HepG2 (cell line): ENCODE results near the gene PARK7. TPM values are rescaled to one million over a fixed set of nuclear protein-coding genes. Genes with fewer than 3 reads are reported as not detected.

ENCODE experiments used
- AFF4 ChIP-seq: sonication (generic); formaldehyde crosslinking; IDR thresholded peaks from 2 replicates; pipeline ENCODE4 v1.4.0; 2020; ENCODE audit warnings: missing genetic modification reagents
- AGO1 ChIP-seq: fragments of 200-400 bp; formaldehyde crosslinking; IDR thresholded peaks from 2 replicates; pipeline ENCODE4 v1.6.1; 2017; ENCODE audit warnings: mild to moderate bottlenecking, low read depth, low read length, moderate library complexity; ENCODE audit not compliant: poor library complexity, severe bottlenecking
- CREB3 ChIP-seq: sonication (generic); formaldehyde crosslinking; IDR thresholded peaks from 2 replicates; pipeline ENCODE4 v1.5.0; 2020; ENCODE audit warnings: missing genetic modification reagents
- FLYWCH1 ChIP-seq: sonication (generic); formaldehyde crosslinking; IDR thresholded peaks from 2 replicates; pipeline ENCODE4 v1.8.1; 2023; ENCODE audit warnings: mild to moderate bottlenecking, missing genetic modification reagents
- MIER3 ChIP-seq: IDR thresholded peaks from 2 replicates; pipeline ENCODE4 v1.6.1; 2016; ENCODE audit warnings: missing compliant biosample characterization, borderline replicate concordance
- NPAS2 ChIP-seq: sonication (generic); formaldehyde crosslinking; IDR thresholded peaks from 2 replicates; pipeline ENCODE4 v1.8.0; 2022; ENCODE audit warnings: mild to moderate bottlenecking, missing genetic modification reagents, borderline replicate concordance
- PHF8 ChIP-seq: sonication (generic); formaldehyde crosslinking; IDR thresholded peaks from 2 replicates; pipeline ENCODE4 v1.5.0; 2020; ENCODE audit warnings: missing genetic modification reagents
- POLR2A ChIP-seq, 2 experiments: IDR thresholded peaks; 2 replicates each; pipeline ENCODE4 v1.6.1; 2011; ENCODE audit warnings: low read depth in 2 of 2, low read length in 2 of 2, mild to moderate bottlenecking in 1 of 2, moderate library complexity in 1 of 2; ENCODE audit not compliant: insufficient read depth in 1 of 2
- POLR2AphosphoS5 ChIP-seq: IDR thresholded peaks from 2 replicates; pipeline ENCODE4 v1.6.1; 2012; ENCODE audit warnings: low read depth, low read length
- POLR2G ChIP-seq: fragments of 200-400 bp; formaldehyde crosslinking; IDR thresholded peaks from 2 replicates; pipeline ENCODE4 v1.6.1; 2018; ENCODE audit warnings: mild to moderate bottlenecking, low read depth, low read length, moderate library complexity
- SALL1 ChIP-seq: sonication (generic); formaldehyde crosslinking; IDR thresholded peaks from 2 replicates; pipeline ENCODE4 v1.8.0; 2022; ENCODE audit warnings: mild to moderate bottlenecking, missing genetic modification reagents
- SRY ChIP-seq: sonication (generic); formaldehyde crosslinking; IDR thresholded peaks from 2 replicates; pipeline ENCODE4 v1.8.0; 2022; ENCODE audit warnings: mild to moderate bottlenecking, missing genetic modification reagents
- SSRP1 ChIP-seq: IDR thresholded peaks from 2 replicates; pipeline ENCODE4 v1.6.1; 2016; ENCODE audit warnings: control low read depth
- TARDBP ChIP-seq: sonication (generic); formaldehyde crosslinking; IDR thresholded peaks from 2 replicates; pipeline ENCODE4 v1.8.0; 2022; ENCODE audit warnings: mild to moderate bottlenecking, missing genetic modification reagents
- THAP11 ChIP-seq: IDR thresholded peaks from 2 replicates; pipeline ENCODE4 v1.6.1; 2016; ENCODE audit warnings: missing biosample characterization, missing genetic modification reagents
- YEATS4 ChIP-seq: sonication (generic); formaldehyde crosslinking; IDR thresholded peaks from 2 replicates; pipeline ENCODE4 v1.4.0; 2020; ENCODE audit warnings: missing genetic modification reagents, borderline replicate concordance
- ZC3H4 ChIP-seq: sonication (generic); formaldehyde crosslinking; IDR thresholded peaks from 2 replicates; pipeline ENCODE4 v1.4.0; 2020; ENCODE audit warnings: missing genetic modification reagents, borderline replicate concordance
- ZFP91 ChIP-seq: sonication (generic); formaldehyde crosslinking; IDR thresholded peaks from 2 replicates; pipeline ENCODE4 v1.9.0; 2022; ENCODE audit warnings: missing genetic modification reagents, mild to moderate bottlenecking, borderline replicate concordance
- ZFY ChIP-seq: sonication (generic); formaldehyde crosslinking; IDR thresholded peaks from 2 replicates; pipeline ENCODE4 v1.4.0; 2020; ENCODE audit warnings: missing genetic modification reagents
- ZMAT5 ChIP-seq: sonication (generic); formaldehyde crosslinking; IDR thresholded peaks from 2 replicates; pipeline ENCODE4 v1.5.0; 2020; ENCODE audit warnings: mild to moderate bottlenecking, low read depth, missing genetic modification reagents, borderline replicate concordance
- ZNF232 ChIP-seq: sonication (generic); formaldehyde crosslinking; IDR thresholded peaks from 2 replicates; pipeline ENCODE4 v1.4.0; 2020; ENCODE audit warnings: missing genetic modification reagents, borderline replicate concordance
- polyA plus RNA-seq, 8 experiments: library from polyadenylated mRNA; depleted of rRNA in 3 of 8; stranded (reverse) in 7 of 8; unstranded in 1 of 8; fragments of >200 nt; fragmentation: Illumina TruSeq in 4 of 8; extraction: Trizol in 4 of 8; gene quantifications; 2 replicates each; pipeline versions ENCODE4 v1.2.1 to v1.2.3, GENCODE V29; 2011 to 2016; ENCODE audit warnings: low read depth in 4 of 8, missing spikeins in 1 of 8, mixed read lengths in 1 of 8; ENCODE audit not compliant: insufficient read depth in 1 of 8
- total RNA-seq, 5 experiments: library from RNA; depleted of rRNA; stranded (reverse); fragments of >200 nt; fragmentation: Illumina TruSeq; extraction: Trizol; gene quantifications; 2 replicates each; pipeline ENCODE4 v1.2.3, GENCODE V29; 2016; ENCODE audit warnings: low read depth in 1 of 5
- TF ChIP-seq, protein P1 (sequence below): sonication (generic); formaldehyde crosslinking; IDR thresholded peaks from 2 replicates; pipeline ENCODE4 v1.4.0; 2020; ENCODE audit warnings: missing genetic modification reagents, low read depth, mild to moderate bottlenecking, borderline replicate concordance

PARK7 gene
- total and polyA plus RNA-seq, 2 of the 13 experiments (the other 11 are each of a cell fraction or from before 2014, with no cell fraction given) = 212 to 296 TPM

- TF ChIP-seq ZFP91 (CRISPR knock-in tag) (0 out of 2 replicates have a peak, but pooled peaks have one; percentile 20), TARDBP (CRISPR knock-in tag) (0 out of 2 replicates have a peak, but pooled peaks have one; percentile 25), POLR2G (peak; percentile 31; the same call in 1 of the 2 replicates), FLYWCH1 (CRISPR knock-in tag) (no peak), SSRP1 (CRISPR knock-in tag) (peak; percentile 58; the same call in 1 of the 2 replicates), ZC3H4 (0 out of 2 replicates have a peak, but pooled peaks have one; percentile 61), PHF8 (CRISPR knock-in tag) (peak; percentile 30; the same call in 1 of the 2 replicates), NPAS2 (CRISPR knock-in tag) (no peak), POLR2AphosphoS5 (peak; percentile 67), MIER3 (no peak), POLR2A (IDR thresholded peaks at IDR 0.05; ENCODE audit: insufficient read depth in 1 of 2, low read depth in 2 of 2, low read length in 2 of 2) (peak in 1 of 2 experiments; percentile 48; a peak in 2 of 4 replicates), THAP11 (CRISPR knock-in tag) (peak; percentile 6; the same call in 1 of the 2 replicates), AFF4 (CRISPR knock-in tag) (peak; percentile 95), CREB3 (no peak), ZMAT5 (CRISPR knock-in tag) (no peak), YEATS4 (CRISPR knock-in tag) (no peak), ZFY (CRISPR knock-in tag) (no peak), SRY (peak; percentile 20; the same call in 1 of the 2 replicates), SALL1 (CRISPR knock-in tag) (peak; percentile 22; the same call in 1 of the 2 replicates), ZNF232 (CRISPR knock-in tag) (peak; percentile 28; the same call in 1 of the 2 replicates), AGO1 (peak; percentile 89)
- TF ChIP-seq, protein P1, sequence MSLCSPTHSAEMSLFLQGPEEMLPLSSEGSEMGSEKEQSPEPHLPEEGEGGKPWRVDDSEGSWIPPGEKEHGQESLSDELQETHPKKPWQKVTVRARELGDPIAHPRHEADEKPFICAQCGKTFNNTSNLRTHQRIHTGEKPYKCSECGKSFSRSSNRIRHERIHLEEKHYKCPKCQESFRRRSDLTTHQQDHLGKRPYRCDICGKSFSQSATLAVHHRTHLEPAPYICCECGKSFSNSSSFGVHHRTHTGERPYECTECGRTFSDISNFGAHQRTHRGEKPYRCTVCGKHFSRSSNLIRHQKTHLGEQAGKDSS (CRISPR knock-in tag) = 0 out of 2 replicates have a peak, but pooled peaks have one; percentile 17
Observed at GRCh38 chr1:8023287-8023994, 61.9 kb downstream of the PARK7 start (continued).
